Heart left ventricle (tissue), 16 donors: ENCODE results near the gene FBXL22. TPM values are rescaled to one million over a fixed set of nuclear protein-coding genes. Genes with fewer than 3 reads are reported as not detected.

ENCODE experiments used
- ATAC-seq, 4 donors: fragments of 200-7000 bp; cut with Tn5 transposase; one replicate each; pipeline ENCODE4 v1.9.1; 2020 to 2022; ENCODE audit warnings: moderate library complexity in 4 of 4, mild to moderate bottlenecking in 3 of 4, moderate number of reproducible peaks in 1 of 4
- DNase-seq, 5 donors: peaks; one replicate each; pipeline ENCODE4 v3.0.0-alpha.2; 2020
- H3K27ac ChIP-seq, 12 donors: fragments of 200-600 bp; sonication (generic) in 4 of 12; one replicate each; pipeline versions ENCODE4 v1.5.0 to v1.8.0; 2016 to 2022; ENCODE audit warnings: mild to moderate bottlenecking in 2 of 12
- H3K27me3 ChIP-seq, 9 donors: fragments of 200-600 bp; sonication (generic) in 2 of 9; one replicate each; pipeline versions ENCODE4 v1.5.1 to v1.8.0; 2016 to 2022; ENCODE audit warnings: mild to moderate bottlenecking in 3 of 9
- H3K36me3 ChIP-seq, 9 donors: fragments of 200-600 bp; sonication (generic) in 2 of 9; one replicate each; pipeline versions ENCODE4 v1.5.0 to v1.8.0; 2018 to 2022; ENCODE audit warnings: mild to moderate bottlenecking in 2 of 9
- H3K4me1 ChIP-seq, 12 donors: fragments of 200-600 bp; sonication (generic) in 4 of 12; one replicate each; pipeline versions ENCODE4 v1.5.0 to v1.8.0; 2016 to 2022; ENCODE audit warnings: mild to moderate bottlenecking in 3 of 12
- H3K4me3 ChIP-seq, 12 donors: fragments of 200-600 bp; sonication (generic) in 4 of 12; one replicate each; pipeline versions ENCODE4 v1.5.0 to v1.8.0; 2017 to 2022; ENCODE audit warnings: mild to moderate bottlenecking in 9 of 12, moderate library complexity in 4 of 12
- H3K9me3 ChIP-seq, 12 donors: fragments of 200-600 bp; sonication (generic) in 4 of 12; one replicate each; pipeline versions ENCODE4 v1.5.0 to v1.8.0; 2016 to 2022; ENCODE audit warnings: mild to moderate bottlenecking in 1 of 12
- POLR2A ChIP-seq, 2 donors: fragments of 450-650 bp; IDR thresholded peaks; one replicate each; pipeline ENCODE4 v1.6.1; 2017; ENCODE audit warnings: antibody characterized with exemption in 2 of 2, mild to moderate bottlenecking in 2 of 2, moderate library complexity in 2 of 2
- WGBS, 4 donors: extraction: QIAGEN DNeasy Blood & Tissue Kit in 2 of 4; methylation state at CpG; one replicate each; pipeline versions ENCODE4 v1.1.5 to v1.1.7; 2013 to 2018; 5-methylcytosine and 5-hydroxymethylcytosine counted together
- intact Hi-C, 10 donors: fragments of 100-400 bp; cut with DNase I; formaldehyde crosslinking; loops; one replicate each; pipeline versions ENCODE4 v1.11.1 to v1.14.2; 2022
- polyA plus RNA-seq, 2 donors: library from polyadenylated mRNA; stranded (reverse); fragments of 200-250 nt; gene quantifications; one replicate each; pipeline ENCODE4 v1.2.3, GENCODE V29; 2013
- total RNA-seq, 9 donors: library from RNA; depleted of rRNA in 2 of 9; stranded (reverse); fragments of >200 nt in 2 of 9; fragmentation: NEBNext Ultra II Directional in 3 of 9; extraction: Animal tissue kit (Norgen Biotek cat#: 25700) in 3 of 9; gene quantifications; one replicate each; pipeline versions ENCODE4 v1.1.0 to v1.2.4, GENCODE V29; 2016 to 2023
- TF ChIP-seq, protein P1 (sequence below), 12 donors: fragments of 200-600 bp; sonication (generic) in 4 of 12; IDR thresholded peaks; one replicate each; pipeline versions ENCODE4 v1.5.0 to v1.8.0; 2018 to 2022; ENCODE audit warnings: antibody characterized with exemption in 12 of 12, mild to moderate bottlenecking in 5 of 12
- donor health status: ischemic (EF 13 %, LVEDD 7.1; RV severe dilation, severe dysfunction).
- donor health status: healthy with polysubstance abuse.
- donor health status: DM: no; HTN: yes; CAD: no.
- donor health status: DM: no; HTN: no; CAD: no.
- donor health status: ischemic (EF 25% LVEDD 6.9; RV normal size, moderate dysfunction).
- donor health status: ischemic (EF 25% LVEDD 5.7; RV mildly dilated, moderate dysfunction).
- donor health status: healthy.
- donor health status: DM: yes; HTN: yes; CAD: no.
- donor health status: ischemic (EF 35%, LVEDD 5.7; RV mildly dilated, moderate dysfunction).
- donor health status: nonischemic (EF 11% LVEDD 7.7; RV severe dilation, severe dysfunction).
- donor health status: DM: yes; HTN: yes; CAD: no.
- donor health status: PGD.
- donor health status: ischemic (EF 29% LVEDD 5.4; RV normal size, mild dysfunction).
- donor health status: nonischemic (EF 23%, LVEDD 6.1; RV moderate dilation, normal function).

Gene FBXL22
- total and polyA plus RNA-seq, 11 donors = 2.4 to 41.5 (median 20.7) TPM

DNA sequence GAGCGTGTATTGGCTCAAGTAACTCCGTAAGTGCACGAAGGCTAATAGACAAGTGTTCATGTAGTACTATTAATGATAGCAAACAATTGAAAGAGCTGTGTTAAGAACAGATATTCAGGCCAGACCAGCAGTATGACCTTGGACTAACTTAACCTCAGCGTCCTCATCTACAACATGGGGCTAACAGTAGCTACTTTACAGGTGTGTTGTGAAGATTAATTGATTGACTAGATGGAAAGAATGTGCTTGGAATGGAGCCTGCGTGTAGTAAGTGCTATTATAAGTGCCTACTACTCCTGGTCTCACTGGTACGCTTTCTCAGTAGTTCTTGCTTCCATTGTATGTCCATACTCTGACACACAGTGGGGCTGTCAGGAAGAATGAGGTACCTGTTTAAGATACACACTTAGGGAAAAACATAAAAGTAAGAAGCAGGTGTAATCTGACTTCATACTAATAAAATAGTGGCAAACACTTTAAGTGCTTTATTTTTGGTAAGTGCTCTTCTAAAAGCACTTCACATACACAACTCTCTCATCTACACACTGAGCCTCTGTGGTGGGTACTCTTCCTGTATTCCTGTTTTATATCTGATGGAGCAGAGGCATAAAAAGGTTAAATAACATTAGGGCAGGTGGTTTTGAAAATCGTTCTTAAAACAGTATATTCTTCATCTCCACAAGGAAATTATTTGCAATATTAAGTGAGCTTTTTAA, 24.3 kb upstream of the FBXL22 start:
- no peak for DNase-seq
- H3K27ac ChIP-seq = no peak overlapping the region
- peaks cover 0 to 8% (median 0%) of the 10 kb centered on the region in 12 donors for H3K4me1 ChIP-seq
- H3K4me3 ChIP-seq = no peak overlapping the region
- H3K36me3 ChIP-seq = peaks cover 0 to 97% (median 85%) of the 10 kb centered on the region in 9 donors
- peak in 1 of 4 donors; percentile 29 for ATAC-seq
- intact Hi-C loops = loop anchor here in 2 of 10 donors (5.0 kb wide), 2 partner anchors 36 to 51 kb away; no protein-coding TSS in a partner anchor
- TF ChIP-seq, protein P1, sequence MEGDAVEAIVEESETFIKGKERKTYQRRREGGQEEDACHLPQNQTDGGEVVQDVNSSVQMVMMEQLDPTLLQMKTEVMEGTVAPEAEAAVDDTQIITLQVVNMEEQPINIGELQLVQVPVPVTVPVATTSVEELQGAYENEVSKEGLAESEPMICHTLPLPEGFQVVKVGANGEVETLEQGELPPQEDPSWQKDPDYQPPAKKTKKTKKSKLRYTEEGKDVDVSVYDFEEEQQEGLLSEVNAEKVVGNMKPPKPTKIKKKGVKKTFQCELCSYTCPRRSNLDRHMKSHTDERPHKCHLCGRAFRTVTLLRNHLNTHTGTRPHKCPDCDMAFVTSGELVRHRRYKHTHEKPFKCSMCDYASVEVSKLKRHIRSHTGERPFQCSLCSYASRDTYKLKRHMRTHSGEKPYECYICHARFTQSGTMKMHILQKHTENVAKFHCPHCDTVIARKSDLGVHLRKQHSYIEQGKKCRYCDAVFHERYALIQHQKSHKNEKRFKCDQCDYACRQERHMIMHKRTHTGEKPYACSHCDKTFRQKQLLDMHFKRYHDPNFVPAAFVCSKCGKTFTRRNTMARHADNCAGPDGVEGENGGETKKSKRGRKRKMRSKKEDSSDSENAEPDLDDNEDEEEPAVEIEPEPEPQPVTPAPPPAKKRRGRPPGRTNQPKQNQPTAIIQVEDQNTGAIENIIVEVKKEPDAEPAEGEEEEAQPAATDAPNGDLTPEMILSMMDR (IDR thresholded peaks at IDR 0.05) = no peak
- TF ChIP-seq POLR2A (IDR thresholded peaks at IDR 0.05) = no peak
- 59 to 72% (median 66%) methylated on average over 7 of the region's 7 CpGs for WGBS, 4 donors
- no peaks in the 10 kb centered on the region for H3K9me3 ChIP-seq
- no peaks in the 10 kb centered on the region for H3K27me3 ChIP-seq

DNA sequence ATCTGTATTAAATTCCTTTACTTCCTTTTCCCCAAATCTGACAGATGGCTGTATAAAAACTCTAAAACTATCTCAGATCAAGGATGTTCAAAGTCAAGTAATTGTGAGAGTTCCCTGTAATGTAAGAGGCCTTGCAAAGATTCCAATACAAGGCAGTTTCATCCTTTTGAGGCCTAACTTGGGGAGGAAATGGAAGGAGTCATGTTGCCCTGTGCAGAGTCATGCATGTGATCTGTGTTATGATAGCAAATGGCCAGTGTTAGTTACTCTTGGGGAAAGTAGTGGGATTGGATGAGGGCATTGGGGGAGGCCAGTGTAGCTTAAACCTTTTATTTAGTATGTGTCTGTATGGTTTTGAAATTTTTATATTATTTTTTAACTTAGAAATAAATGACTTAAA, 23.7 kb upstream of the FBXL22 start:
- Histone ChIP-seq H3K27me3 (no peaks in the 10 kb centered on the region), H3K36me3 (peaks cover 0 to 94% (median 79%) of the 10 kb centered on the region in 9 donors), H3K4me1 (peaks cover 0 to 8% (median 0%) of the 10 kb centered on the region in 12 donors), H3K9me3 (no peaks in the 10 kb centered on the region), H3K4me3 (no peak overlapping the region), H3K27ac (no peak overlapping the region)
- intact Hi-C loops = loop anchor here in 2 of 10 donors (5.0 kb wide), 2 partner anchors 36 to 51 kb away; no protein-coding TSS in a partner anchor
- ATAC-seq = no peak
- no peak for DNase-seq
- TF ChIP-seq, protein P1 (IDR thresholded peaks at IDR 0.05) = no peak
- no peak for TF ChIP-seq POLR2A (IDR thresholded peaks at IDR 0.05)

DNA sequence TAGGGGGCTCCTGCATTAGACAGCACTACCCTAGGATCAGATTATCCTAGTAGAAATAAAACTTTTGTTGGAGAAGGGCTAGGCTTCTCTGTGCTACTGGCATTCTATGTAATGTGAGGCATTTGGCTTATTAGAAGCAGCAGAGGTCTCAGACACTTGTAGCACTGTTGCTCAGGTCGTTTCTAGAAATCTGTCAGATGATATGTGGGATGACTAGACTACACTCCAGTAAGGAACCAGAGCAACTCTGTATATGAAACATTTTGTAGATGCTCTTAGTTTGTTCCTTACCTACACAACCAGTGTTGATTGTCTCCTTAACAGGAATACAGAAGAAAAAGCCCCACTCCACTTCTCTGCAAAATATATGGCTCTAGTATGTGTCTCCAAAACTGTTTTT, 21.9 kb upstream of the FBXL22 start:
- no peak overlapping the region for H3K4me3 ChIP-seq
- 46 to 61% (median 50%) methylated on average over 1 of the region's 1 CpG for WGBS, 4 donors
- H3K27ac ChIP-seq = no peak overlapping the region
- H3K27me3 ChIP-seq = no peaks in the 10 kb centered on the region
- DNase-seq = no peak
- intact Hi-C loops = no loop called here
- H3K4me1 ChIP-seq = peaks cover 0 to 8% (median 0%) of the 10 kb centered on the region in 12 donors
- no peaks in the 10 kb centered on the region for H3K9me3 ChIP-seq
- TF ChIP-seq, protein P1 (IDR thresholded peaks at IDR 0.05) = no peak
- no peak for TF ChIP-seq POLR2A (IDR thresholded peaks at IDR 0.05)
- ATAC-seq = no peak
- H3K36me3 ChIP-seq = peaks cover 0 to 96% (median 61%) of the 10 kb centered on the region in 9 donors

DNA sequence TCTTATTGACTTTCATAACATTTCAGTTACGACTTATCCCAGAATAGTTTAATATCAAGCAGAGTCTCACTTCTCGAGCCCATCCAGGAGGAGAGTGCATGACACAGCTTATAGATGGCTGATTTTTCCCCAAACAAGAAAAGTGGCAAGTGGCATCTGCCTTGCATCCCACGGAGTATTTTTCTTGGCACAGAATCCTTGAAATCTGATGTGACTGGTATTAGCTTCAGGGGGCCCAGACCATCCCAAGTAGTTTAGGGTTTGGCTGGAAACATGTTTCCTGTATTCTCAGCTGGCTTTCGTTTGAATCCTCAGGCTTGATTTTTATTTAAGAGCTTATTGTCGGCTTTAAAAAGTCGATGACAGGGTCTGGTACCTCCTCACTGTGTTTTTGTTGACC, 20.7 kb upstream of the FBXL22 start:
- no peaks in the 10 kb centered on the region for H3K27me3 ChIP-seq
- 75 to 89% (median 83%) methylated on average over 6 of the region's 6 CpGs for WGBS, 4 donors
- H3K36me3 ChIP-seq = peaks cover 0 to 89% (median 49%) of the 10 kb centered on the region in 9 donors
- ATAC-seq (no peak), DNase-seq (no peak)
- H3K27ac ChIP-seq = no peak overlapping the region
- no peak overlapping the region for H3K4me3 ChIP-seq
- peaks cover 0 to 8% (median 0%) of the 10 kb centered on the region in 12 donors for H3K4me1 ChIP-seq
- intact Hi-C loops = no loop called here
- H3K9me3 ChIP-seq = no peaks in the 10 kb centered on the region
- TF ChIP-seq POLR2A (IDR thresholded peaks at IDR 0.05) = no peak
- TF ChIP-seq, protein P1 (IDR thresholded peaks at IDR 0.05) = no peak
